Stimulated activated CD8-positive, alpha-beta memory T cell treated with anti-CD3 and anti-CD28 coated beads, Interleukin-15, amount 100 ng/mL, for 1 hour (primary cell): ENCODE data around the gene TBXA2R.

Experiments used
- DNase-seq: peaks from one replicate; pipeline ENCODE4 v3.0.0-alpha.2; 2020; ENCODE audit warnings: low read depth

The TBXA2R gene

DNA sequence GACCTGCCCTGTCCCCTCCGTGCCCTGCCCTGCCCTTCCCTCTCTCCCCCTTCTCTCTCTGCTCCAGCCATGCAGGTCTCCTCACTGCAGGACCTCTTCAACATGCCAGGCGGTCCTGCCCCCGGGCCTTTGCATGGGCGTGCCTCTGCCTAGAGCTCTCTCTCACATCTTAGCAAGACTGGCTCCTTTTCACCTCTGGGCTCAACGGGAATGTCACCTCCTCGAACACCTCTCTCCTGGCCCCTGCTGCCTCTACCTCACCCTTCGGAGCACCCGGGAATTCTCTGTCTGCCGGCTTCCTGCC is 54.9 kb downstream of the TBXA2R start:
- DNase-seq, result no peak

DNA sequence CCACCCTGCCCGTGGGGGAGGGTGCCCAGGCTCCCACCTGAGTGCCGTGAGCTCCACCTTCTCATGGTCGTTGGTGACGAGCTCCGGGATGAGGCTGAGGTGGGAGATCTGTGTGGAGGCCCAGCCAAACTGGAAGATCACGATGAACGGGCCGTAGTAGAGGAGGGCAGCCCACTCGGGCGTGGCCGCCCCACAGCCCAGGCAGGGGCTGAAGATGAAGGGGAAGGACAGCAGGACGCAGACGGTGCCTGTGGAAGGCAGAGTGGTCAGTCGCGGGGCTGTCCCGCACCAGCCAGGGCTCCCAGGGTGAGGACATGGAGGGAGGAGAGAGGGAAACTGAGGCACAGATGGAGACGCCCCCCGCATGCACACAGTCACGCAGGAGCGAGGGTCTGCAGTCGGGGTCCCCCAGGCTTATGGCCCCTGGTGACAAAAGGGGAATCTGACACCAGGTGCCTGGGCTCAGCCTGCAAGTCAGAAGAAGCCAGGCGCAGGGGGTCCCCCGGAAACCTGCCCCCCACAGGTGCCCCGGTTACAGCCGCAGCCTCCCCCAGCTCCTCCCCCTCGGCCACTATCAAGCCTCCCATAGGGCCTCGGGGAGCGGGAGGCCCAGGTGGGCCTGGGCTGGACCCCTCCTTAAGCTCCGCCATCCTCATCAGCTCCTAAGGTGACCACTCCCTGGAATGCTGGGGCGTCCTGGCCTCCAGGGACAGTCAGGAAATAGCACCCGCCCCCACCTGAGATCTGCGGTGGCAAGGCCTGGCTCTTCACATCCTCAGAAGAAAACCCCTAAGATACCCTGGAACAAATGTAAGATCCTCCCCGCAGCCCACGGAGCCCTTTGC is 55.5 kb downstream of the TBXA2R start:
- no peak for DNase-seq

DNA sequence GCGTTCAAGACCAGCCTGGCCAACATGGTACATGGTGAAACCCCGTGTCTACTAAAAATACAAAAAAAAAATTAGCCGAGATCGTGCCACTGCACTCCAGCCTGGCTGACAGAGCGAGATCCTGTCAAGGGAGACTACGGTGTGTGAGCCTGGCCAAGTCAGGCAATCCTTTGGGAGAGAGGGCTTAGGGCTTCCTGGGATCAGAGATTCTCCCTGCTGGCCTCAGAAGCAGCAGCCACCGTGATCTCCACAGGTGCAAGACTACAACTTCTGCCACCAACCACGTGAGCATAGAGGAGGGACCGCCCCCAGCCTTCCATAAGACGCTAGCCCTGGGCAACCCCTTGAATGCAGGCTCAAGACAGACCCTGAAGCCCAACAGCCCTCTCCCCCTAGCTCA is 56.9 kb downstream of the TBXA2R start:
- DNase-seq, result no peak

DNA sequence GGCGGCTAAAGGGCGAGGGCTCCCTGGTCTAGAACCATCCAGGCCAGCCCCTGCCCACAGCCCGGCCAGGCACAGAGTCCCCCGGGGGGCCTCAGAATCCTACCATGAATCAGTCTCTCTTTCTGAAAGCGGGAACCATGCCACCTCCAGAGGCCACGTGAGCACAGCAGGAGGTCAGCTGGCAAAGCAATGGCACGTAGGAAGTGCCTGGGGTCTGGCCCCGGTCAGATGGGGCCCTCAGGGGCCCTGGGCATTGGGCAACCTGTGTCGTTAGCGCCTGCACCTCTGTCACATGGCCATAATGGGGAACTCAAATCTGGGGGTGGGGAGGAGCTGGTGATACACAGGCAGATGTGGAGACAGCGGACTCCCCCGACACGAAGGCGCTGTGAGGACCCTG is 58.1 kb downstream of the TBXA2R start:
- no peak for DNase-seq

DNA sequence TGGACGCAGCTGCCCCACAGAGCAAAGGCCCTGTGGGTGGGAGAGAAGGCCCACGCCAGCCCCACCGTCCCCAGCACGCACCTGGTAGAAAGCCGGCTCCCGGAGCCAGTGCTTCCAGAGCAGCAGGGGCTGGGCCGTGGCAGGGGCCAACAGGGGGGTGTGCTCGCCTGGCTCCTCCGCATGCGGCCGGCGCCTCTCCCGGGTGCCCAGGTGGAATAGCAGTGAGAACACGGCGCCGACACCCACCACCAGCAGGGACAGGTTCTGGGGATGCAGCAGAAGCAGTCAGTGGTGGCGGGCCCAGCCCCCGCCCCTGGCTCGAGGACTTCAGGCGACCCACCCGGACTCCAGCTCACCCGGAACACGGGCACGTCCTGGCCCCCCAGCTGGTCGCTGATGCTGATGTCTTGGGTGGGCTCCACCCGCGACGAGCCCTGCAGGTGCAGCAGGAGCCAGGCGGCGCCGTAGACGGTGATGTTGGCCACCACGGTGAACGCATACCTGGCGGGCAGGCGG is 58.9 kb downstream of the TBXA2R start:
- DNase-seq, result no peak

- DNase-seq, result no peak
Measured at GRCh38 chr19:3547301-3547731, 59.4 kb downstream of the TBXA2R start.

DNA sequence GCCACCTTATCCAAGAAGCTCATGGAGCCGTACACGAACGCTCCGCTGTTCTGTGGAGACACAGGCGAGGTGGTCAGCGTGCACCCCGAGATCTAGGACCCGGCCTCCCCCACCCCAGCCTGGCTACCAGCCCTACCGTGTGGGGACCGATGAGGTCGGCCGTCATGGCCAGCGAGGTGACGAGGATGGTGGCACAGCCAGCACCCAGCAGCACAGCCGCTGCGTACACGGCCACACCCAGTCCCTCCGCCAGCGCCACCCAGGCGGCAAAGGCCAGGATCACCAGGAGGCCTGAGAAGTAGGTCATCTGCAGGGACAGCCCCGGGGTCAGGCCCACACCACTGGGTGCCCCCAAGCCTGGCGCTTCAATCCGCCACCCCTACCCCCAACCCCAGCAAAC is 60.6 kb downstream of the TBXA2R start:
- DNase-seq, result no peak

GRCh38 chr19:3545669-3546034 is 61.0 kb downstream of the TBXA2R start:
- no peak for DNase-seq

GRCh38 chr19:3544742-3545668 is 61.7 kb downstream of the TBXA2R start:
- DNase-seq, result peak; percentile 59
